PC-9 (cell line): ENCODE measurements around the gene SLCO6A1. TPM values are rescaled to one million over a fixed set of nuclear protein-coding genes. Genes with fewer than 3 reads are reported as not detected.

Experiments
- BruUV-seq: library from RNA; stranded (reverse); fragments of 400-500 nt; replicated peaks from 2 replicates; lab custom pipeline; 2021; lab: Mats Ljungman, UMichigan
- CTCF ChIA-PET: fragments of 300-600 bp; sonication (Branson Sonifier 250); formaldehyde crosslinking; loops from one replicate; lab custom pipeline; 2022; ENCODE audit warnings: antibody characterized with exemption; lab: Charles Lee
- POLR2A ChIA-PET: fragments of 300-600 bp; sonication (Branson Sonifier 250); formaldehyde crosslinking; loops from one replicate; lab custom pipeline; 2022; ENCODE audit warnings: antibody characterized with exemption; ENCODE audit not compliant: unreplicated experiment; lab: Charles Lee
- DNase-seq, 2 experiments: peaks; one replicate each; pipeline versions ENCODE4 v3.0.0 to v3.0.0-alpha.2; 2015 to 2022; ENCODE audit warnings: mixed read lengths in 1 of 2
- H2AFZ ChIP-seq: fragments of 200-600 bp; sonication (generic); 2 replicates; pipeline ENCODE4 v1.8.1; 2017; ENCODE audit warnings: antibody characterized with exemption
- H3F3A ChIP-seq: fragments of 200-600 bp; sonication (generic); 2 replicates; pipeline ENCODE4 v1.8.1; 2017; ENCODE audit warnings: antibody characterized with exemption, mild to moderate bottlenecking, low read depth; ENCODE audit not compliant: insufficient read depth
- H3K27ac ChIP-seq: fragments of 200-600 bp; sonication (generic); 2 replicates; pipeline ENCODE4 v1.6.1; 2016; ENCODE audit warnings: mixed run types
- H3K27me3 ChIP-seq: fragments of 200-600 bp; sonication (generic); 2 replicates; pipeline ENCODE4 v1.6.1; 2016; ENCODE audit warnings: low read depth, mixed run types; ENCODE audit not compliant: insufficient read depth
- H3K36me3 ChIP-seq: fragments of 200-600 bp; sonication (generic); 2 replicates; pipeline ENCODE4 v1.6.1; 2016; ENCODE audit warnings: low read depth, mixed run types
- H3K4me1 ChIP-seq: fragments of 200-600 bp; sonication (generic); replicated peaks from 2 replicates; pipeline ENCODE4 v1.6.1; 2016; ENCODE audit warnings: mixed run types; ENCODE audit not compliant: insufficient read depth
- H3K4me2 ChIP-seq: fragments of 200-600 bp; sonication (generic); 2 replicates; pipeline ENCODE4 v1.6.1; 2017; ENCODE audit warnings: mixed run types
- H3K4me3 ChIP-seq: fragments of 200-600 bp; sonication (generic); 2 replicates; pipeline ENCODE4 v1.6.1; 2016; ENCODE audit warnings: mixed run types
- H3K79me2 ChIP-seq: fragments of 200-600 bp; sonication (generic); 2 replicates; pipeline ENCODE4 v1.6.1; 2017; ENCODE audit warnings: low read depth, mixed run types
- H3K9me2 ChIP-seq: fragments of 200-600 bp; sonication (generic); 2 replicates; pipeline ENCODE4 v1.8.1; 2017; ENCODE audit warnings: mild to moderate bottlenecking; ENCODE audit not compliant: insufficient read depth
- H3K9me3 ChIP-seq: fragments of 200-600 bp; sonication (generic); 2 replicates; pipeline ENCODE4 v1.8.1; 2016; ENCODE audit warnings: low read depth; ENCODE audit not compliant: insufficient read depth
- H4K20me1 ChIP-seq: fragments of 200-600 bp; sonication (generic); 2 replicates; pipeline ENCODE4 v1.8.1; 2017; ENCODE audit not compliant: insufficient read depth
- EZH2 ChIP-seq: fragments of 200-600 bp; sonication (generic); IDR thresholded peaks from 2 replicates; pipeline ENCODE4 v1.8.0; 2017; ENCODE audit warnings: antibody characterized with exemption, low read depth
- intact Hi-C: fragments of 100-400 bp; cut with micrococcal nuclease; formaldehyde crosslinking; loops from one replicate; pipeline ENCODE4 v1.10.0; 2022; ENCODE audit not compliant: unreplicated experiment
- total RNA-seq: library from RNA; stranded (reverse); gene quantifications from 2 replicates; pipeline ENCODE4 v1.2.3, GENCODE V29; 2021
- TF ChIP-seq, protein P1 (sequence below): fragments of 200-600 bp; sonication (generic); conservative IDR thresholded peaks from 2 replicates; pipeline ENCODE4 v1.6.1; 2017; ENCODE audit warnings: mixed run types, antibody characterized with exemption, mild to moderate bottlenecking, moderate library complexity

SLCO6A1 gene
- total RNA-seq, 1 experiment from 2014 or later = not detected

DNA sequence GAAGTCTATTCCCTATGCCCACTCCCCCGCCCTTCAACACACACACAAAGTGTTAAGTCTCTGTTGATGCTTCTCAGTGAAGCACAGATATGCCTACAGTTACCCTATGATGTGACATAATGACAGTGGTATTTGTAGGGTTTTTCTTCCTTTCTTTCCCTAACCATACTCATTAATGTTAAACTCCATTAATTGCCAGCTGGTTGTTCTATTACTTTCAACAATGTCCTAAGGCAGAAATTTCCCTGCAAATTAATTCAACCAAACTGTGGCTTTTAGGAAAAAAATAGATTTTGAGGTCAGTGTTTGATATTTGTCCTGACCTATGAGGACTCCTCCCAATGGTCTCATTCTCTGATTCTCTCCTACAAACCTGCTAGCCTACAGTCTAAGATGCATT lies 38.2 kb upstream of the SLCO6A1 start:
- no peaks in the 10 kb centered on the region for H3K36me3 ChIP-seq
- no peak overlapping the region for H3K4me2 ChIP-seq
- intact Hi-C loops = loop anchor here (2.0 to 5.0 kb wide), 2 partner anchors 504 to 940 kb away; no protein-coding TSS in a partner anchor
- H3K9me3 ChIP-seq = no peaks in the 10 kb centered on the region
- no peaks in the 10 kb centered on the region for H3K4me1 ChIP-seq
- no peaks in the 10 kb centered on the region for H3K79me2 ChIP-seq
- no peaks in the 10 kb centered on the region for H3K27me3 ChIP-seq
- no peak overlapping the region for H3K27ac ChIP-seq
- TF ChIP-seq, protein P1, sequence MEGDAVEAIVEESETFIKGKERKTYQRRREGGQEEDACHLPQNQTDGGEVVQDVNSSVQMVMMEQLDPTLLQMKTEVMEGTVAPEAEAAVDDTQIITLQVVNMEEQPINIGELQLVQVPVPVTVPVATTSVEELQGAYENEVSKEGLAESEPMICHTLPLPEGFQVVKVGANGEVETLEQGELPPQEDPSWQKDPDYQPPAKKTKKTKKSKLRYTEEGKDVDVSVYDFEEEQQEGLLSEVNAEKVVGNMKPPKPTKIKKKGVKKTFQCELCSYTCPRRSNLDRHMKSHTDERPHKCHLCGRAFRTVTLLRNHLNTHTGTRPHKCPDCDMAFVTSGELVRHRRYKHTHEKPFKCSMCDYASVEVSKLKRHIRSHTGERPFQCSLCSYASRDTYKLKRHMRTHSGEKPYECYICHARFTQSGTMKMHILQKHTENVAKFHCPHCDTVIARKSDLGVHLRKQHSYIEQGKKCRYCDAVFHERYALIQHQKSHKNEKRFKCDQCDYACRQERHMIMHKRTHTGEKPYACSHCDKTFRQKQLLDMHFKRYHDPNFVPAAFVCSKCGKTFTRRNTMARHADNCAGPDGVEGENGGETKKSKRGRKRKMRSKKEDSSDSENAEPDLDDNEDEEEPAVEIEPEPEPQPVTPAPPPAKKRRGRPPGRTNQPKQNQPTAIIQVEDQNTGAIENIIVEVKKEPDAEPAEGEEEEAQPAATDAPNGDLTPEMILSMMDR = no peak
- no peak for TF ChIP-seq EZH2
- H3K9me2 ChIP-seq = no peaks in the 10 kb centered on the region
- H4K20me1 ChIP-seq = no peaks in the 10 kb centered on the region
- H3F3A ChIP-seq = no peaks in the 10 kb centered on the region
- ChIA-PET CTCF (interaction anchor here (0.8 kb wide), 1 partner anchor 602 kb away, joined by 3 read pairs; no protein-coding TSS in a partner anchor), POLR2A (interaction anchor here (0.6 kb wide), 1 partner anchor 10 kb away, joined by 4 read pairs; no protein-coding TSS in a partner anchor)
- no peak overlapping the region for H3K4me3 ChIP-seq
- H2AFZ ChIP-seq = no peak overlapping the region
- DNase-seq = no peak
- no TSS peak for BruUV-seq

DNA sequence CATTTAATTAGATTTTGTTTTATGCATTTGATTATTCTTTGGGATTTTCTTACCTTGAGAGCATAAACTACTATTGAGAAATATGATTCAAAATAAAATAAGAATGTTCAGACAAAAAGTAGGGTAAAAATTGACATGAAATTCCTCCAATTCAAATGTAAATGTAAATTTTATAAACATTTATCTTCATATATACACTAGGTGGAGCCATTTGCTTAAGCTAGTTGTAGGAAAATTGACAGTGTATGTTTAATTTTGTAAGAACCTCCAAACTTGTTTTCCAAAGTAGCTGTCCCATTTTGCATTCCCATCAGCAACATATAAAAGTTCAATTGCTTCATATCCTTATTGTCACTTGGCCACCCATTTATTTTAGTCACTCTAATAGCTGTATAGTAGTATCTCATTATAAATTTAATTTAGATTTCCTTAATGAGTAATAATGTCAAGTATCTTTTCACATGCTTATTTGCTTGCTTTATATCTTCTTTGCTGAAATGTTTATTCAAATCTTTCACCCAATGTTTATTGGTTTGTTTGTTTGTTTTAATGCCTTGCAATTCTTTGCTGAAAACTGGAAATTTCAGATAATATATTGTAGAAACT lies 37.6 kb upstream of the SLCO6A1 start:
- Histone ChIP-seq H2AFZ (no peak overlapping the region), H3K27ac (no peak overlapping the region), H3F3A (no peaks in the 10 kb centered on the region), H3K4me3 (no peak overlapping the region), H3K27me3 (no peaks in the 10 kb centered on the region), H3K4me2 (no peak overlapping the region), H3K36me3 (no peaks in the 10 kb centered on the region), H3K4me1 (no peaks in the 10 kb centered on the region), H3K9me2 (no peaks in the 10 kb centered on the region), H3K9me3 (no peaks in the 10 kb centered on the region), H3K79me2 (no peaks in the 10 kb centered on the region), H4K20me1 (no peaks in the 10 kb centered on the region)
- no TSS peak for BruUV-seq
- intact Hi-C loops = loop anchor here (1.0 to 5.0 kb wide), 4 partner anchors 504 to 941 kb away; no protein-coding TSS in a partner anchor
- no peak for TF ChIP-seq EZH2
- TF ChIP-seq, protein P1 = peak; percentile 70
- ChIA-PET POLR2A (interaction anchor here (0.6 kb wide), 1 partner anchor 10 kb away, joined by 4 read pairs; no protein-coding TSS in a partner anchor), CTCF (interaction anchor here (0.8 kb wide), 1 partner anchor 603 kb away, joined by 3 read pairs; no protein-coding TSS in a partner anchor)
- no peak for DNase-seq

- intact Hi-C loops = no loop called here
- no peak for DNase-seq
- Histone ChIP-seq H3K36me3 (no peaks in the 10 kb centered on the region), H3K79me2 (no peaks in the 10 kb centered on the region), H3K27ac (no peak overlapping the region), H3K9me2 (no peaks in the 10 kb centered on the region; the same call in 1 of the 2 replicates), H3K9me3 (no peaks in the 10 kb centered on the region), H3K4me3 (no peak overlapping the region), H3F3A (no peaks in the 10 kb centered on the region), H3K4me2 (no peak overlapping the region), H3K27me3 (no peaks in the 10 kb centered on the region), H2AFZ (no peak overlapping the region), H4K20me1 (no peaks in the 10 kb centered on the region), H3K4me1 (no peaks in the 10 kb centered on the region)
- no peak for TF ChIP-seq EZH2
- TF ChIP-seq, protein P1 = no peak
- ChIA-PET POLR2A (interaction anchor here (0.7 kb wide), 1 partner anchor 667 kb away, joined by 7 read pairs; no protein-coding TSS in a partner anchor), CTCF (no interaction called here)
- BruUV-seq = no TSS peak
These were observed 33.3 kb upstream of the SLCO6A1 start for GRCh38 chr5:102532123-102532522.
